Endometrium (tissue), 2 donors: Measurements from ENCODE around the gene AP1M1.

ENCODE experiments used
- FAIRE-seq: peaks from 2 replicates; lab custom pipeline; 2012; peaks lifted over from hg19 to GRCh38; lab: Jason Lieb, UNC
- donor health status: control.
- donor health status: control.

Gene AP1M1

GRCh38 chr19:16232568-16232967, 34.9 kb downstream of the AP1M1 start:
- FAIRE-seq, result no peak

- no peak for FAIRE-seq
These were observed 35.5 kb downstream of the AP1M1 start for GRCh38 chr19:16233081-16233776.

- FAIRE-seq, result no peak
These were observed 36.3 kb downstream of the AP1M1 start for GRCh38 chr19:16233836-16234551.

GRCh38 chr19:16234552-16235445, 37.1 kb downstream of the AP1M1 start:
- FAIRE-seq, result no peak

- no peak for FAIRE-seq
These were observed 38.3 kb downstream of the AP1M1 start for GRCh38 chr19:16235811-16236652.

GRCh38 chr19:16244091-16244490, 46.4 kb downstream of the AP1M1 start:
- no peak for FAIRE-seq

- no peak for FAIRE-seq
These were observed 49.9 kb downstream of the AP1M1 start for GRCh38 chr19:16247353-16248182.

GRCh38 chr19:16248380-16249023, 50.8 kb downstream of the AP1M1 start:
- no peak for FAIRE-seq

GRCh38 chr19:16249826-16250404, 52.2 kb downstream of the AP1M1 start:
- FAIRE-seq, result no peak

GRCh38 chr19:16252459-16253205, 54.9 kb downstream of the AP1M1 start:
- no peak for FAIRE-seq

GRCh38 chr19:16254851-16255408, 57.2 kb downstream of the AP1M1 start:
- FAIRE-seq, result no peak

- FAIRE-seq, result no peak
These were observed 59.8 kb downstream of the AP1M1 start for GRCh38 chr19:16257509-16258002.

- FAIRE-seq, result no peak
These were observed 60.8 kb downstream of the AP1M1 start for GRCh38 chr19:16258440-16258903.

GRCh38 chr19:16259385-16260159, 61.9 kb downstream of the AP1M1 start:
- FAIRE-seq, result no peak

GRCh38 chr19:16260160-16260811, 62.6 kb downstream of the AP1M1 start:
- no peak for FAIRE-seq

GRCh38 chr19:16260812-16261161, 63.1 kb downstream of the AP1M1 start:
- no peak for FAIRE-seq
